HG03064 (cell line): ENCODE measurements around the gene BCAS4.
"Not testable (repeated sequence)": the region's sequence is repeated elsewhere in the genome, so short reads cannot be mapped to it uniquely, and the experiment has no call there.

Source experiments
- ATAC-seq: cut with Tn5 transposase; IDR thresholded peaks from one replicate; pipeline ENCODE4 v1.9.1; 2021; ENCODE audit warnings: low read depth; ENCODE audit not compliant: unreplicated experiment

BCAS4 gene

DNA sequence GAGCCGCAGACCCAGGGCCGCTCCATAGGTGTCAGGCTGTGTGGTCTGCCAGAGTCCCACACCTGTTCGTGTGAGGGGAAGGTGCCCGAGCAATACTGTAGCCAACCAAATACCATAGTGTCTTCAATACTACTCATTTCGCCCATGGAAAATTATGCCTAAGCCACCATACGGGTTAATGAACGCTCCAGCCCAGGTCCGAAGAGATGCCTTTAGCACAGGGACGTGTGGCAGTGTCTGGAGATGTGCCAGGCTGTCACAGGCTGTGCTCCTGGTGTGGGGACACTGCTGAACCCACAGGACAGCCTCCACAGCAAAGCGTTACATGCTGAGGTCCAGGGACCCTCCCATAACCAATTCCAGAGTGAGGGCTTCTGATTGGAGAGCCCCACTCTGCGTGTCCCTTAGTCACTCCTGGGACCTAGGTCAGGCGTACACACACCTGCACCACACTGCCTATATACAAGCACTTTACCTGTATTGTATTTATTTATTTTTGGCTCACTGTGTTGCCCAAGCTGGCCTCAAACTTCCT lies 25.2 kb upstream of the BCAS4 start:
- ATAC-seq = not testable (repeated sequence)

DNA sequence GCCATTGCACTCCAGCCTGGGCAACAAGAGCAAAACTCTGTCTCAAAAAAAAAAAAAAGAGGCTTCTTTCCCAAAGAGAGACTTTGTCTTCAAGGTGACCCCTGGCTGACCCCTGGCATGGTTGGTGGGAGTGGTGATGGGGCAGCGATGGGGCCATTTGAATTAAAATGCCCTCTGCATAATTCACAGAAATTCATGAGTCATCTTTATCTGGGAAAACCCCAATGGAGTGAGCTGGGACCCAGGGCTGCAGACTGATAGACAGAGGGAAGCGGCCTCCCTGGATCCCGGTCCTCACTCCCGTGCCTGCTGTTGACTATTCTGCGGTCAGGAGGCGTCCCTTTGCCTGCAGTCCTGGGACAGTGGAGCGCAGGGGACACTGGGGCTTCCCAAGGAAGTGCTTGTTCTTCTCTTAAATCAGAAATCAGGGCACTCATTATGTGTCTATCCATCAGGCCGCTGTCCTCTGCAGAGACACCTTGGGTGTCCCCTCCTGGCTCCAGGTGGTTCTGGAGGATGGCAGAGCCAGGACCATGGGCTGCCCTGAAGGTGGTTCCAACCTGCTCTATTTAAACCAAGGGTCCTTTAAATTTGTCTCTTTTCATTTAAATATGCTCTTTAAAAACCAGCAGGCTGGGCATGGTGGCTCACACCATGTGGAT lies 23.3 kb upstream of the BCAS4 start:
- not testable (repeated sequence) for ATAC-seq

DNA sequence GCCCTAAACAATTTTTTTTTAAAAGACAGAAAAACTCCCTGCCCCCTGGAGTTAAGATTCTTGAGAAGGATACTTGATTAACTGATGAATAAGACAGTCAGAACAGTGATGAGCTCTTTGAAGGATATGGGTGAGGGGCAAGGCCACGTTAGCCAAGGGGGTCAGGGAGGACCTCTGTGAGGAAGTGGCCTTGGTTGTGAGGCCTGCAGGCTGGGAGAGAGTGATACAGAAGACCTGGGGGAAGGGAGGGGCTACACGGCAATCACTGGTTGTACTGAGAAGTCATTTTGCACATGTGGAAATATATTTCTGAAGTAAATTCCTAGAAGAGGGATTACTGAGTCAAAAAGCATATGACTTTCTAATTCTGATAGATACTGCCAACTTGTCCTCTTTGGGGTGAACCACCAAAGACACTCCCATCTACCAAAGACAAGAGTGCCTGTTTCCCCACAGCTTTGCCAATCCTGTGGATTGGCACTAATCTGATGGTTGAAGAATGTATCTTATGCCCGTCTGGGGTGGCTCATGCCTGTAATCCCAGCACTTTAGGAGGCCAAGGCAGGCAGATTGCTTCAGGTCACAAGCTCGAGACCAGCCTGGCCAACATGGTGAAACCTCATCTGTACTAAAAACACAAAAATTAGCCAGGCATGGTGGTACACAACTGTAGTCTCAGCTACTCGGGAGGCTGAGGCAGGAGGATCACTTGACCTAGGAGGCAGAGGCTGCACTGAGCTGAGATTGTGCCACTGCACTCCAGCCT lies 22.3 kb upstream of the BCAS4 start:
- no peak for ATAC-seq

DNA sequence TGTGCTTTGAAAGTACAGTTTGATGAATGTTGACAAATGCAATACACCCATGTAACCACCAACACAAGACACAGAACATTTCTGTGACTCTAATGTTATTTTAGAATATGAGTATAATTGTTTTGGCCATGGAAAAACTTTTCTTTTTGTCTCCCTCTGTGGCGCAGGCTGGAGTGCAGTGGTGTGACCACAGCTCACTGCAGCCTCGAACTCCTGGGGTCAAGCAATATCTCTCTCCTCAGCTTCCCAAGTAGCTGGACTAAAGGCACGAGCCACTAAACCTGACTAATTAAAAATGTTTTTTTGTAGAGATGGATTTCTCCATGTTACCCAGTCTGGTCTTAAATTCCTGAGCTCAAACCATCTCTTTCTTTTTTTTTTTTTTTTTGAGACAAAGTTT lies 20.3 kb upstream of the BCAS4 start:
- no peak for ATAC-seq

DNA sequence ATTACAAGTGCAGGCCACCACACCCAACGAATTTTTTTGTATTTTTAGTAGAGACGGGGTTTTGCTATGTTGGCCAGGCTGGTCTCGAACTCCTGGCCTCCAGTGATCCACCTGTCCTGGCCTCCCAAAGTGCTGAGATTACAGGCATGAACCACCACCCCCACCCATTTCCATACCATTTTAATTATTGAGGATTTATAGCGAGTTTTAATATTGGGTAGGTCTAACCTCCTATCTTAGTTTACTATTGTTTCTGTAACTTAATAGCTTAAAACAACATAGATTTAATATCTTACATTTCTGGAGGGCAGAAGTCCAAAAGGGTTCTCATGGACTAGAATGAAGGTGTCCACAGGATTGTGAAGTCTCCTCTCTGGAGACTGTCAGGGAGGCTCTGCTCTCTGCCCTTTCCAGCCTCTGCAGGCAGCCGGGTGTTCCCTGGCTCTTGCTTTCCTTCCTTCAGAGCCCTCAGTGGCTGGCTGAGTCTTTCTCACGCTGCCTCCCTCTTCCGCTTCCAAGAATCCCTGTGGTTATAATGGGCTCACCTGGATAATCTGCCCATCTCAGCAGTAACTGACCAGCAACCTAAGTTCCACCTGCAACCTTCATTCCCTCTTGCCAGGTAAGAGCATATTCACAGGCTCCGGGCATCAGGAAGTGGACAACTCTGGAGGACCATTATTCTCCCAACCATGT lies 18.6 kb upstream of the BCAS4 start:
- ATAC-seq = no peak

DNA sequence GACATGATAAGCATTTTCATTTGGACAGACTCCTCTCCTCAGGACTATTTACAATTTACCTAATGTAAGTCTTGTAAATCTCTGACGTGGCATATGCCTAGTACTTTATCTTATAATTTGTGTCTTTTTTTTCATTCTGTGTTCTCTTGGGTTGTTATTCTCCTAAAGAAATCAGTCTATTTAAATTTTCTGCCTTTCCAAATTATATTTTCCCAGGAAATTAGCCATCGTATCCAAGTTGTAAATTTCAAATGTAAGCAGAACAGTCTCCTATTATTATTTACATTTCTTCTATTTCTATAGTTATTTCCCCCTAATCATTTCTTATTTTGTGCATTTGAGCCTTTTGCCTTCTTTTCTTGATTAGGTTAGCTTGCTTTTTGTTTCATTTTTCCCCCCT lies 17.5 kb upstream of the BCAS4 start:
- ATAC-seq = no peak

DNA sequence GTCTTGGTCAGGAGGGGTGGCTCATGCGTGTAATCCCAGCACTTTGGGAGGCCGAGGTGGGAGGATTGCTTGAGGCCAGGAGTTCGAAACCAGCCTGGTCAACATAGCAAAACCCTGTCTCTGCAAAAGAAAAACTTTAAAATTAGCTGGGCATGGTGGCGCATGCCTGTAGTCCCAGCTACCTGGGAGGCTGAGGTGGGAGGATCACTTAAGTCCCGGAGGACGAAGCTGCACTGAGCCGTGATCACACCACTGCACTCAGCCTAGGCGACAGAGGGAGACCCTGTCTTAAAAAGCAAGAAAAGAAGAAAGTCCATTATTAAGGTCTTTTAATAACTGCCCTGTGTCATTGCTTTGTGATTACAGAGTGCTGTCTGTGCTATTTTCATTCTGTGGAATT lies 15.9 kb upstream of the BCAS4 start:
- ATAC-seq = not testable (repeated sequence)

DNA sequence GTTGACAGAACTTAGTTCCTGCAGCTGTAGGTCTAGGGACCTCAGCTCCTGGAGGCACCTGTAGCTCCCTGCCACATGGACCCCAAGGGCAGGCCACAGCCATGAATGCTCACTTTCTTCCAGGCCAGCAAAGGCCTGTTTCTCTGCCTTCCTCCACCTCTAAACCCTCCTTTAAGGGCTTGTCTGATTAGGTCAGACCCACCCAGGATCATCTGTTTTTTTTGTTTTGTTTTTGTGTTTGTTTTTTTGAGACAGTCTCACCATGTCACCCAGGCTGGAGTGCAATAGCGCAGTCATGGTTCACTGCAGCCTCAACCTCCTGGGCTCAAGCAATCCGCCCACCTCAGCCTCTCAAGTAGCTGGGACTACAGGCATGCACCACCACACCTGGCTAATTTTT lies 11.5 kb upstream of the BCAS4 start:
- no peak for ATAC-seq

DNA sequence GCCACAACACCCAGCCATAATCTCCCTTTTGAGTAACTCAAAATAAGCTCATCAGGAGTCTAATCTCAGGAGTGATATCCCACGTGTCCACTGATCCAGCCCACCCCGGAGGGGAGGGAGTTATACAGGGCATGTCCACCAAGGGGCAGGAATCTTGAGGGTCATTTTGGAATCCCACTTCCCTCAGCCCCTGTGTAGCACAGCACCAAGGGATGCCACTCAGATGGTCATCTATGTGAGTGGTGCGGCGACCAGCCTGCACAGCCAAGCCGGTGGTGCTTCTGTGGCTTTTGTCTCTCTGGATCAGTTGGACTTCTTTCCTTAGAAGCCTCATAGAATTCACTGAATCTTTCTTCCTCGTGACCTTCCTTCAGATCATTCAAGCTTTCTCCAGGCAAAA lies 11.0 kb upstream of the BCAS4 start:
- no peak for ATAC-seq

DNA sequence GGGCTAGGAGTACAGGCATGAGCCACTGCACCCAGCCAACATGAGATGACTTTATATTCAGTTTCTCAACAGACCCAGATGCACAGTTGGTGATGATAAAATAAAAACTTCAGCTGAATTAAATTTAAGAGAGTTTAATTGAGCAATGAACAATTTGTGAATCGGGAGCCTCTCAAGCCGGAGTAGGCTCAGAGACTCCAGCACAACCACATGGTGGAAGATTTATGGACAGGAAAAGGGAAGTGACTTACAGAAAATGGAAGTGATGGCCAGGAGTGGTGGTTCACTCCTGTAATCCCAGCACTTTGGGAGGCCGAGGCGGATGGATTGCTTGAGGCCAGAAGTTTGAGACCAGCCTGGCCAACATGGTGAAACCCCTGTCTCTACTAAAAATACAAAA lies 10.4 kb upstream of the BCAS4 start:
- ATAC-seq = no peak

DNA sequence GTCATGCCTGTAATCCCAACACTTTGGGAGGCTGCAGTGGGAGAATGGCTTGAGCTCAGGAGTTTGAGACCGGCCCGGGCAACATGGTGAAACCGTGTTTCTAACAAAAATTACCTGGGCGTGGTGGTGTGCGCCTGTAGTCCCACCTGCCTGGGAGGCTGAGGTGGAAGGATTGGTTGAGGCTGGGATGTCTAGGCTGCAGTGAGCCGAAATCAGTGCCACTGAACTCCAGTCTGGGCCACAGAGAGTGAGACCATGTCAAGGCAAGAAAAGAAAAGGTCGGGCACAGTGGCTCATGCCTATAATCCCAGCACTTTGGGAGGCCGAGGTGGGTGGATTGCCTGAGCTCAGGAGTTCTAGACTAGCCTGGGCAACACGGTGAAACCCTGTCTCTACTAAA lies 8.2 kb upstream of the BCAS4 start:
- no peak for ATAC-seq

DNA sequence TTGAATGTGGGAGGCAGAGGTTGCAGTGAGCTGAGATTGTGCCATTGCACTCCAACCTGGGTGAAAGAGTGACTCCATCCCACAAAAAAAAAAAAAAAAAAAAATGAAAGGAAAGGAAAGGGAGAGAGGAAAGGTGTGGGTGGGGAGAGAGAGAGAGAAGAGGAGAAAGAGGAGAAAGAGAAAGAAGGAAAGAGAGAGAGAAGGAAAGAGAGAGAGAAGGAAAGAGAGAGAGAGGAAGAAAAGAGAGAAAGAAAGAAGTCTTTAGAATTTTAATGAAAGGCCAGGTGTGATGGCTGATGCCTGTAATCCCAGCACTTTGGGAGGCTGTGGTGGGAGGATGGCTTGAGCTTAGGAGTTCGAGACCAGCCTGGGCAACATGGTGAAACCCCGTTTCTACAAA lies 7.7 kb upstream of the BCAS4 start:
- no peak for ATAC-seq

DNA sequence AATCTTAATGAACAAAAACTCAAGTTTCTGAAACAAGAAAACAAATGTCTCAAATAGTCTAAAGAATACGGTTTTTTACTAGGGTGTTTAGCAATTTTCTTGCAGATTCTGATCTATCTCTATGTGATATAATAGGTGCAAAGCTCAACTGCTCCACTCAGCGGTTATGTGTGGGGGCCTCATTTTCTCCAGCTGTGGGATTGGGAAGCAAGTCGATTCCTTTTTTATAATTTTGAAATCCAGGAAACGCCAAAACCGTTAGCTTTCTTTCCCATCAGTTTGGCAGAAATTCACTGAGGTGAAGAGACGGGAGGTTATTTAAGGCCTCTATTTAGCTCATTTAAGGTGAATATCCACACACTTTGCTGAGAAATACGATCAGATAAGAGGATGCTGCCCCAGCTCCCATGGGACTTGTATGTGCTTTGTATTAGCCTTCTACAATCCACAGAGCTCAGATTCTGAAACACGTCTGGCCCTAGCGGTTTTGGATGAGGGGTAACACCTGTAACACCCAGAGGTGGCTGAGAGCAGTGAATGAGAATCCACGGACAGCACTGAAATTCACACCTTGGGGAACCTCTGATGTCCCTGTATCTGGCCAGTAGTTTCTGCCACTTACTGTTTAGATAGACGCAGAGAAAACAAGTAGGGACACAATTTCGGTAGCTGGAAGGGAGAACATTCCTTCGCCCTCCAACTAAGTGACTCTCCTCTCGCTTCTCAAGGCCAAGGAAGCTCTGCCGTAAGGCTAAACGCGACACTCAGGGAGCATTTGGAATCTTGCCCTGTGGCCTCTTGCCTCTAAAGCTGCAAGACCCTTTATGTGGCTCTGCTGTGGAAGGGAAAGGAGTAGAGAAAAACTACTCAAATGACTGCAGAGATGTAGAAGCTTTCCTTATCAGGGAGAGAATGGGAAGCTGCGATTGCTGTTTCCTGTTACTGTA lies 6.5 kb upstream of the BCAS4 start:
- ATAC-seq = no peak

DNA sequence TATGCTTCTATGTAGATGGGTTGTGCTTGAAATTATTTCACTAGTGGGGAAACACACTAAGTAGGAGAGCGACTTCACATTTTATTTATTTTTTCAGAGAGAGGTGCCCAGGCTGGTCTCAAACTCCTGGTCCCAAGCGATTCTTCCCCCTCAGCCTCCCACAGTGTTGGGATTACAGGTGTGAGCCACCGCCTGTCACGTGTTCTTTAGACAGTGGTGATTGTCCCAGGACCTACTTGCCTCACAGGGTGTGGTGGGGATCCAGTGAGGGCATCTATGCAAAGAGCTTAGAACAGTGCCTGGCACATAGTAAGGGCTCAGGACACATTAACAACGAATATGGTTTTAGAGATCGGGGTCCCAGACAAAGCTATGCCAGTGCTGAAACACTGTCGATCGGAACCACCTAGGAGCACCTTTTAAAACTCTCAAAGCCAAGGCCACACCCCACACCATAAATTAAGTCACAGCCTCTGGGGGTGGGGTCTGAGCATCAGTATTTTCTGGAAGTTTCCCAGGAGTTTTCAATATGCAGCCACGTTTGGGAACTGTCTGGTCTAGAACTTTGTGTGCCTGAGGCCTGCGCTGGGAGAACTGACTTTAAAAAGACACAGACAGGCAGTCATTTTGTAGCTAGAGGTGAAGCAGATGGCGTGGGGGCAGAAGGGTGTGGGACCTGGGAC lies 4.8 kb upstream of the BCAS4 start:
- ATAC-seq = no peak

DNA sequence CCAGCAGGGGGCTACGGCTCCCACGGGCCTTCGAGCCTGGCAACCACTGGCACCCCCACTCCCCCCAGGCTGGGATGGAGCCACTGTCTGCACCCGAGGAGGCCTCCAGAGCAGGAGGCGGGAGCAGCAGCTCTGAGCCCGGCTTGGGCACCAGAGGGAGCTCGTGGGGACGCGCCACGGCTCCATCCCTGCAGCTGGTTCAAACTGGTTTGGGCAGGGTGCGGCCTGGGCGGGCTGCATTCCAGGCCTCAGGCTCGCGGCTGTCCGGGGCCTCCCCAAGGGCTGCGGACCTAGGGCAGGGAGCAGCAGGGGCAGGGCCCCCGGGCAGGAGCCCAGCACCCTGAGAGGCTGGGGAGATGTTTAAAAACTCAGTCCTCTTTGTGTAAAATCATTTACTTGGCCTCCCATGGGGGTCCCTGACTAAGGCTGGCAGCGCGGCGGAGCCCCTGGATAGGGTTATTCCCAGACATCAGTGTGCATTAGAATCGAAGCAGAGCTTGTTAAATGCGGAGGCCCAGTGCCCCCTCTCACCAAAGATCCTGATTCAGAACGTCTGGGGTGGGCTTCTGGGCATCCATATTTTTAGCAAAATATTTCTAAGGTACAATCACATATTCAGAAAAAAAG lies 4.1 kb upstream of the BCAS4 start:
- peak; percentile 47 for ATAC-seq

DNA sequence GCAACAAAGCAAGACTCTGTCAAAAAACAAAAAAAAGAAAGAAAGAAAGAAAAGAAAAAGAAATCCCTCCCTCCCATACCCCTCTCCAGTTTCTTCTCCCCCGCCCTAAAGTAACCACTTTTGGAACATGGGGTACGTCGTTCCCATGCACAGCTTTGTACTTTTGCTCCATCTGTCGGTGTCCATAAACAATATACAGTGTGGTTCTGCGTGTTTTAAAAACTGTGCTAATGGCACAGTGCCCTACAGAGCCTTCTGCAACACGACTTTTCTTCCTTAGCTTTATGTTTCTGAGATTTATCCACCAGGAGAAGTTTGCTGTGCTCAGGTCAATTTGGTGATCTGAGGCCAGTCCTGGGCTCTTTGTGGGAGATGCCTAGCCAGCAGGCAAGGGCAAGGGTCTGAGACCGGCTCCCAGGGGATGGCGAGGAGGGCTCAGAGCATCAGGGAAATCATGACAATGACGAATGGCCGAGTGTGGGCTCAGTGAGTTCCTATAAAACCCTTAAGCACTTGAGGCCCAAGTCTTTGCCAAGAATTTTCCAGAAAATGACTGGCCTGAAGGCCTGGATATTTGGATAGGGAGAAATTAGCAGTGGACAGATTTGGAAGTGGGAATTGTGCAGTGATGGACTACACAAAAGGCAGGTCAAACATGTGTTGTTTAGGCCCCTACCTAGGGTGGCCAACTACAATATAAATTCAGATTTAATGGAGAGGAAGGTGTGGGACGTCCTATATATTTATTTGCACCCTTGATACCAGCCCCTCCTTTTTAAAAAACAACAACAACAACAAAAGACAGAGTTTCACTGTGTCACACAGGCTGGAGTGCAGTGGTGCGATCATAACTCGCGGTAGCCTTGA lies 1.9 kb upstream of the BCAS4 start:
- ATAC-seq = no peak

DNA sequence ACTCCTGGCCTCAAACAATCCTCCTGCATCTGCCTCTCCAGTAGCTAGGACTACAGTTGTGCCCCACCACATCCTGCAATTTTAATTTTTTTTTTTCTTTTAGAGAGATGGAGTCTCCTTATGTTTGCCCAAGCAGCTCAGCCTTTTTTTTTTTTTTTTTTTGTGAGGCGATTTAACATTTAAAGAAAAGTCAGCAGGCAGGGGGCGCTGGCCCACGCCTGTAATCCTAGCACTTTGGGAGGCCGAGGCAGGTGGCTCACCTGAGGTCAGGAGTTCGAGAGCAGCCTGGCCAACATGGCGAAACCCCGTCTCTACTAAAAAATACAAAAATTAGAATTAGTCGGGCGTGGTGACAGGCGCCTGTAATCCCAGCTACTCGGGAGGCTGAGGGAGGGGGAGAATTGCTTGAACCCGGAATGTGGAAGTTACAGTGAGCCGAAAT lies 1.3 kb upstream of the BCAS4 start:
- not testable (repeated sequence) for ATAC-seq

DNA sequence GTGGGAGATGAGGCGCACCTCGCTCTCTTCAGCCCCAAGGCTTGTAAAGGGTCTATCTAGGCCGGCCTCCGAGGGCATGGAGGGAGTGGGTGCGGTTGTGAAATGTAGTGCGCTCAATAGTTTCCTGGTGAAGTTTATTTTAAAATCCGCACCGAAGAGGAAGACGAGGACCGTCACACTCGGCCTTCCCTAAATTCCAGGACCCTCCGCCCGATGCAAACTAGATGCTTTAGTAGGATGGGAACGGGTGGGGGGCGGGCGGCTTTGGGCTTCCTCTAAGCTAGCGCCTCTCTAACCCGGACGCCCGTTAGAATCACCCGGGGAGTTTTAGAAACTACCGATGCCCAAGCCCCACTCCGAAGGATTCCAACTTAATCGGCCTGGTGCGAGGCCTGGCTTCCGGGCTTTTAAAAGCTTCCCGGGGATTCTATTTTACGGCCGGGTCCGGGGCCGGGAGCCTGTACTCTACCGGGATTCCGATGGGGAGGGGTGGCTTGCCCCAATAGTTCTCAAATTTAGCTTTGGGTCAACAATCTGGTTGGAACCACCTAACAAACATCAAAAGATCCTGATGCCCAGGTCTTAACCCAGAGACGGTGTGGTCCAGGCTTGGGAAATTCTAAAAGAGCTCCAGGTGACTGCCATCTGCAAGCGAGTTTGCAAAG lies 548 bp upstream of the BCAS4 start:
- no peak for ATAC-seq
